ENCODE results near the gene PRDM16. TPM values are rescaled to one million over a fixed set of nuclear protein-coding genes. Genes with fewer than 3 reads are reported as not detected.

PRDM16 gene
- total and polyA plus RNA-seq, 4 donors: 0.05 to 0.67 (median 0.19) TPM

DNA sequence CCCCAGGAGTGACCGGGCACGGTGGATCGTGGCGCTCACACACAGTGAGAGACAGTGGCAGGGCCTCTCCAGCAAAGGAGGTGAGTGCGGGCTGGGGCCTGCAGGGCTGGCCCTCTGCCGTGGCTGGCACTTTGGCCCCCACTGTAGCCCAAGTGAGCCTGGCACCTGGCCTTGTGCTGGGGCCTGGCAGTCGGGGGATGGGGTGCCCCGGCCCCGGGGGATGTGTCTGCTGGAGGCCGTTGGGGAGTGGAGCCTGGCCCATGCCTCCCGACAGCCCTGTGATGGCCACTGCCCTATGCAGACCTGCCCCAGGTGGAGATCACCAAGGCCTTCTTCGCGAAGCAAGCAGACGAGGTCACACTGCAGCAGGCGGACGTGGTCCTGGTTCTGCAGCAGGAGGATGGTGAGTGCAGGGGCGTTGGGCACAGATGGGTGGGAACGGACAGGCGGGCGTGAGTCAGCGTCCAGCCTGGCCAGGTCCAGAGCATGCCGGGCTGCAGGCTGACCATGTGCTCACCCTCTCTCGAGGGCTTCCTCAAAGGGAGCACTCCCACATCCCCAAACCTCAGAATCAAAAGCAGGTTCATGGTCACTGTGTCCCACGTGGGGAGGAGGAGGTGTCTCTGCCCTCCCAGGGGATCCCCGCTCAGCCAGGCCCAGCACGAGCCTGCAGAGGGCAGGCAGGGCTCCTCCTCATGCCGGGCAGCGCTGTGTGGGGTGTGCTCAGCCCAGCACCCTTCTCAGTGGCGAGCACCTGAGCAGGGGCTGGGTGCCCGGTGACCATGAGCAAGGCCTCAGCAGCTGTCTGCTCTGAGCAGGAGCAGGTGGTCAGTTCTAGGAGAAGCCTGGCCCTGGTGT lies 410.7 kb downstream of the PRDM16 start (continued):
- no peak for TF ChIP-seq ZBTB33 (IDR thresholded peaks at IDR 0.05)

- WGBS: 29% methylated on average over 21 of the region's 21 CpGs
Observed at GRCh38 chr1:3480369-3480719, 411.3 kb downstream of the PRDM16 start.

DNA sequence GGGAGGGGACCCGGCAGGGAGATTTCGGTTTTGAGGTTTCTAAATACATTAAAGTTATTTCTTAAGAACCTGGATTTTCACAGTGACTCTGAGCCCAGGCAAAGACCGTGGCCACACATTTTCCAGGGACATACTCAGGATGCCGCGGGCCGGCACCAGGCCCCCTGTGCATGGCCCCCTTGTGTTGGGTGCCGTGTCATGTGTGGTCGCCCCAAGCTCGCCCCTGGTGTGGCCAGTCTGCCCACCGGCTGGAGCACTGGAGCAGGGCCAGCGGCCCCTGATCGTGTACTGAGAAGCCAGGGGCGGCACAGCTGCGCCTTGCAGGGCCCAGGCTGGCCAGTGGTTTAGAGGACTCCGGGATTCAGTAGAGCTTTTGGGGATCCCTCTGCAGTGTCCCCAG lies 412.0 kb downstream of the PRDM16 start:
- Histone ChIP-seq H3K9me3 (ENCODE audit: control insufficient read depth in 4 of 4, low read length in 3 of 4) (no peaks in the 10 kb centered on the region), H3K36me3 (ENCODE audit: control insufficient read depth in 4 of 4, insufficient read depth in 3 of 4, low read depth in 1 of 4, low read length in 3 of 4) (no peaks in the 10 kb centered on the region), H3K27ac (ENCODE audit: low read depth in 1 of 2, low read length in 2 of 2) (no peak overlapping the region), H3K4me3 (ENCODE audit: low read depth in 1 of 3, low read length in 3 of 3) (no peak overlapping the region), H3K27me3 (ENCODE audit: control insufficient read depth in 4 of 4, insufficient read depth in 4 of 4, low read length in 3 of 4) (no peaks in the 10 kb centered on the region), H3K9ac (ENCODE audit: low read depth in 1 of 2, low read length in 2 of 2) (no peak overlapping the region), H3K4me1 (ENCODE audit: control insufficient read depth in 4 of 4, insufficient read depth in 4 of 4, low read length in 3 of 4) (peaks cover 0 to 9% (median 6%) of the 10 kb centered on the region in 4 donors)
- TF ChIP-seq RXRA (IDR thresholded peaks at IDR 0.05) (no peak), RAD21 (IDR thresholded peaks at IDR 0.05) (no peak), JUND (IDR thresholded peaks at IDR 0.05) (no peak), SP1 (IDR thresholded peaks at IDR 0.05) (no peak), FOXA1 (IDR thresholded peaks at IDR 0.05) (no peak), ZBTB33 (IDR thresholded peaks at IDR 0.05) (no peak)
- TF ChIP-seq, protein P1, sequence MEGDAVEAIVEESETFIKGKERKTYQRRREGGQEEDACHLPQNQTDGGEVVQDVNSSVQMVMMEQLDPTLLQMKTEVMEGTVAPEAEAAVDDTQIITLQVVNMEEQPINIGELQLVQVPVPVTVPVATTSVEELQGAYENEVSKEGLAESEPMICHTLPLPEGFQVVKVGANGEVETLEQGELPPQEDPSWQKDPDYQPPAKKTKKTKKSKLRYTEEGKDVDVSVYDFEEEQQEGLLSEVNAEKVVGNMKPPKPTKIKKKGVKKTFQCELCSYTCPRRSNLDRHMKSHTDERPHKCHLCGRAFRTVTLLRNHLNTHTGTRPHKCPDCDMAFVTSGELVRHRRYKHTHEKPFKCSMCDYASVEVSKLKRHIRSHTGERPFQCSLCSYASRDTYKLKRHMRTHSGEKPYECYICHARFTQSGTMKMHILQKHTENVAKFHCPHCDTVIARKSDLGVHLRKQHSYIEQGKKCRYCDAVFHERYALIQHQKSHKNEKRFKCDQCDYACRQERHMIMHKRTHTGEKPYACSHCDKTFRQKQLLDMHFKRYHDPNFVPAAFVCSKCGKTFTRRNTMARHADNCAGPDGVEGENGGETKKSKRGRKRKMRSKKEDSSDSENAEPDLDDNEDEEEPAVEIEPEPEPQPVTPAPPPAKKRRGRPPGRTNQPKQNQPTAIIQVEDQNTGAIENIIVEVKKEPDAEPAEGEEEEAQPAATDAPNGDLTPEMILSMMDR (IDR thresholded peaks at IDR 0.05; ENCODE audit: low read depth, low read length, missing input control): no peak
- 79% methylated on average over 15 of the region's 15 CpGs for WGBS
- DNase-seq (ENCODE audit: low spot score): no peak

More at GRCh38 chr1:3480369-3480719, 411.3 kb downstream of the PRDM16 start:
- Histone ChIP-seq H3K9me3 (ENCODE audit: control insufficient read depth in 4 of 4, low read length in 3 of 4) (no peaks in the 10 kb centered on the region), H3K4me3 (ENCODE audit: low read depth in 1 of 3, low read length in 3 of 3) (no peak overlapping the region), H3K36me3 (ENCODE audit: control insufficient read depth in 4 of 4, insufficient read depth in 3 of 4, low read depth in 1 of 4, low read length in 3 of 4) (no peaks in the 10 kb centered on the region), H3K9ac (ENCODE audit: low read depth in 1 of 2, low read length in 2 of 2) (no peak overlapping the region), H3K27me3 (ENCODE audit: control insufficient read depth in 4 of 4, insufficient read depth in 4 of 4, low read length in 3 of 4) (no peaks in the 10 kb centered on the region), H3K4me1 (ENCODE audit: control insufficient read depth in 4 of 4, insufficient read depth in 4 of 4, low read length in 3 of 4) (peaks cover 0 to 9% (median 6%) of the 10 kb centered on the region in 4 donors), H3K27ac (ENCODE audit: low read depth in 1 of 2, low read length in 2 of 2) (peak overlapping the region in 1 of 2 donors; percentile 35)
- TF ChIP-seq HNF4G (IDR thresholded peaks at IDR 0.05): peak; percentile 86
- TF ChIP-seq FOXA2 (IDR thresholded peaks at IDR 0.05): no peak
- no peak for TF ChIP-seq EGR1 (IDR thresholded peaks at IDR 0.05; ENCODE audit: low read depth in 2 of 2)
- peak; percentile 91 for TF ChIP-seq SP1 (IDR thresholded peaks at IDR 0.05)
- TF ChIP-seq YY1 (IDR thresholded peaks at IDR 0.05): peak; percentile 90
- TF ChIP-seq RXRA (IDR thresholded peaks at IDR 0.05): peak; percentile 66 to 72
- TF ChIP-seq HNF4A (conservative IDR thresholded peaks at IDR 0.05): peak; percentile 94 to 97
- DNase-seq (ENCODE audit: low spot score): peak; percentile 45
